ENCODE data around the gene OSBPL3.

The OSBPL3 gene

GRCh38 chr7:24857623-24858022 is 122.4 kb downstream of the OSBPL3 start:
- no peak for DNase-seq

- no peak for DNase-seq
Observed at GRCh38 chr7:24854866-24855265, 125.1 kb downstream of the OSBPL3 start.

GRCh38 chr7:24851786-24852185 is 128.2 kb downstream of the OSBPL3 start:
- no peak for DNase-seq

GRCh38 chr7:24848878-24849277 is 131.1 kb downstream of the OSBPL3 start:
- DNase-seq, result no peak

GRCh38 chr7:24847754-24848153 is 132.2 kb downstream of the OSBPL3 start:
- no peak for DNase-seq

- DNase-seq, result no peak
Observed at GRCh38 chr7:24843821-24844434, 136.1 kb downstream of the OSBPL3 start.

GRCh38 chr7:24842449-24843241 is 137.3 kb downstream of the OSBPL3 start:
- no peak for DNase-seq

GRCh38 chr7:24842029-24842428 is 137.9 kb downstream of the OSBPL3 start:
- DNase-seq, result no peak

GRCh38 chr7:24840563-24840962 is 139.4 kb downstream of the OSBPL3 start:
- DNase-seq, result no peak

GRCh38 chr7:24836084-24836483 is 143.9 kb downstream of the OSBPL3 start:
- no peak for DNase-seq

GRCh38 chr7:24835643-24836042 is 144.3 kb downstream of the OSBPL3 start:
- DNase-seq, result no peak

- DNase-seq, result no peak
Observed at GRCh38 chr7:24834128-24834798, 145.7 kb downstream of the OSBPL3 start.

GRCh38 chr7:24833549-24833948 is 146.4 kb downstream of the OSBPL3 start:
- DNase-seq, result no peak

- DNase-seq, result no peak
Observed at GRCh38 chr7:24831240-24831639, 148.7 kb downstream of the OSBPL3 start.

- no peak for DNase-seq
Observed at GRCh38 chr7:24830440-24831050, 149.4 kb downstream of the OSBPL3 start.

GRCh38 chr7:24829787-24830186 is 150.2 kb downstream of the OSBPL3 start:
- no peak for DNase-seq

- no peak for DNase-seq
Observed at GRCh38 chr7:24828891-24829661, 150.9 kb downstream of the OSBPL3 start.

- DNase-seq, result no peak
Observed at GRCh38 chr7:24827589-24827988, 152.4 kb downstream of the OSBPL3 start.

GRCh38 chr7:24827027-24827426 is 153.0 kb downstream of the OSBPL3 start:
- DNase-seq, result no peak

- DNase-seq, result no peak
Observed at GRCh38 chr7:24826662-24827020, 153.3 kb downstream of the OSBPL3 start.

GRCh38 chr7:24825931-24826661 is 153.9 kb downstream of the OSBPL3 start:
- DNase-seq, result no peak

- no peak for DNase-seq
Observed at GRCh38 chr7:24825381-24825794, 154.6 kb downstream of the OSBPL3 start.

Measured in GOT3 (cell line).